Islet precursor cell (in vitro differentiated cells): ENCODE results near the gene PARM1.

Experiments used
- DNase-seq: peaks from one replicate; pipeline ENCODE4 v3.0.0-alpha.2; 2018

PARM1 gene

GRCh38 chr4:74942918-74943253 lies 10.0 kb downstream of the PARM1 start:
- no peak for DNase-seq

GRCh38 chr4:74944354-74944793 lies 11.5 kb downstream of the PARM1 start:
- no peak for DNase-seq

GRCh38 chr4:74946196-74946595 lies 13.3 kb downstream of the PARM1 start:
- no peak for DNase-seq

- no peak for DNase-seq
Observed at GRCh38 chr4:74947798-74948197, 14.9 kb downstream of the PARM1 start.

- no peak for DNase-seq
Observed at GRCh38 chr4:74948236-74948635, 15.3 kb downstream of the PARM1 start.

GRCh38 chr4:74950200-74950599 lies 17.3 kb downstream of the PARM1 start:
- no peak for DNase-seq

GRCh38 chr4:74950882-74951281 lies 18.0 kb downstream of the PARM1 start:
- no peak for DNase-seq

GRCh38 chr4:74953647-74954046 lies 20.7 kb downstream of the PARM1 start:
- no peak for DNase-seq

GRCh38 chr4:74958881-74959280 lies 26.0 kb downstream of the PARM1 start:
- no peak for DNase-seq

- DNase-seq: no peak
Observed at GRCh38 chr4:74961230-74961629, 28.3 kb downstream of the PARM1 start.

GRCh38 chr4:74962584-74962983 lies 29.7 kb downstream of the PARM1 start:
- no peak for DNase-seq

GRCh38 chr4:74964311-74964710 lies 31.4 kb downstream of the PARM1 start:
- DNase-seq: no peak

GRCh38 chr4:74967324-74967723 lies 34.4 kb downstream of the PARM1 start:
- DNase-seq: no peak

GRCh38 chr4:74968456-74969164 lies 35.7 kb downstream of the PARM1 start:
- no peak for DNase-seq

GRCh38 chr4:74969507-74970474 lies 36.9 kb downstream of the PARM1 start:
- peak; percentile 60 for DNase-seq

- DNase-seq: no peak
Observed at GRCh38 chr4:74970577-74970976, 37.7 kb downstream of the PARM1 start.

GRCh38 chr4:74971862-74972261 lies 38.9 kb downstream of the PARM1 start:
- no peak for DNase-seq

- DNase-seq: no peak
Observed at GRCh38 chr4:74975082-74975481, 42.2 kb downstream of the PARM1 start.

GRCh38 chr4:74975848-74976824 lies 43.2 kb downstream of the PARM1 start:
- DNase-seq: no peak

- DNase-seq: no peak
Observed at GRCh38 chr4:74982546-74983252, 49.8 kb downstream of the PARM1 start.

GRCh38 chr4:74983253-74983635 lies 50.3 kb downstream of the PARM1 start:
- DNase-seq: no peak

GRCh38 chr4:74990276-74990875 lies 57.5 kb downstream of the PARM1 start:
- DNase-seq: no peak
